Epidermal melanocyte (primary cell): ENCODE data around the gene DUOX1.

Source experiments
- DNase-seq: peaks from one replicate; pipeline ENCODE4 v3.0.0; 2011; ENCODE audit warnings: low spot score; ENCODE audit not compliant: insufficient read length

DUOX1 gene

GRCh38 chr15:45105586-45105985 is 24.2 kb upstream of the DUOX1 start:
- no peak for DNase-seq

GRCh38 chr15:45106002-45106790 is 23.6 kb upstream of the DUOX1 start:
- peak; percentile 7 for DNase-seq

GRCh38 chr15:45107941-45108630 is 21.7 kb upstream of the DUOX1 start:
- no peak for DNase-seq

- DNase-seq = no peak
Observed at GRCh38 chr15:45110256-45110820, 19.5 kb upstream of the DUOX1 start.

- no peak for DNase-seq
Observed at GRCh38 chr15:45111390-45112142, 18.2 kb upstream of the DUOX1 start.

GRCh38 chr15:45112143-45112590 is 17.6 kb upstream of the DUOX1 start:
- no peak for DNase-seq

GRCh38 chr15:45112591-45113379 is 17.0 kb upstream of the DUOX1 start:
- no peak for DNase-seq

GRCh38 chr15:45113380-45113990 is 16.3 kb upstream of the DUOX1 start:
- no peak for DNase-seq

GRCh38 chr15:45114076-45114750 is 15.6 kb upstream of the DUOX1 start, which contains the start of the genes DUOX2 and DUOXA2:
DUOX2 (minus strand) TSS chr15:45114172; CDS start chr15:45113411, 761 bp downstream.
DUOXA2 (plus strand) TSS chr15:45114326; CDS start chr15:45114606, 280 bp downstream.
- no peak for DNase-seq

- no peak for DNase-seq
Observed at GRCh38 chr15:45114751-45115085, 15.1 kb upstream of the DUOX1 start.

- DNase-seq = no peak
Observed at GRCh38 chr15:45115312-45115820, 14.4 kb upstream of the DUOX1 start.

- DNase-seq = no peak
Observed at GRCh38 chr15:45116006-45116481, 13.8 kb upstream of the DUOX1 start.

- DNase-seq = no peak
Observed at GRCh38 chr15:45116482-45117307, 13.1 kb upstream of the DUOX1 start.

- no peak for DNase-seq
Observed at GRCh38 chr15:45117308-45118130, 12.3 kb upstream of the DUOX1 start.

GRCh38 chr15:45118131-45118588 is 11.6 kb upstream of the DUOX1 start:
- DNase-seq = peak; percentile 98

GRCh38 chr15:45118996-45119395 is 10.8 kb upstream of the DUOX1 start:
- DNase-seq = no peak
